K562 (cell line): Measurements from ENCODE around the gene ZMYND19. TPM values are rescaled to one million over a fixed set of nuclear protein-coding genes. Genes with fewer than 3 reads are reported as not detected.

Experiments
- ATAC-seq: fragments of 200-7000 bp; cut with Tn5 transposase; 3 replicates; pipeline ENCODE4 v1.9.1; 2020; ENCODE audit warnings: moderate library complexity
- BruUV-seq: library from RNA; stranded (reverse); fragments of 400-500 nt; replicated peaks from 2 replicates; lab custom pipeline; 2021; lab: Mats Ljungman, UMichigan
- CTCF ChIA-PET: fragments of 300-600 bp; formaldehyde crosslinking; extraction: SDS; loops from one replicate; lab custom pipeline; 2021; ENCODE audit warnings: low intra/inter-chr PET ratio; lab: Yijun Ruan, JAX
- POLR2A ChIA-PET: fragments of 300-600, 350-650 bp; sonication (Branson Sonifier 250); formaldehyde crosslinking; extraction: SDS; loops from one replicate; lab custom pipeline; 2021; ENCODE audit warnings: antibody characterized with exemption, inconsistent platforms; lab: Yijun Ruan, JAX
- DNase-seq, 4 experiments: peaks; one replicate each; pipeline versions ENCODE4 v3.0.0 to v3.0.0-alpha.2; 2011 to 2018; ENCODE audit warnings: low spot score in 3 of 4, mixed read lengths in 3 of 4; ENCODE audit errors: extremely low read depth in 1 of 4
- FAIRE-seq: peaks from 2 replicates; lab custom pipeline; 2011; peaks lifted over from hg19 to GRCh38; lab: Jason Lieb, UNC
- H2AFZ ChIP-seq: 2 replicates; pipeline ENCODE4 v1.6.0; 2011; ENCODE audit warnings: low read depth, low read length, control low read depth, inconsistent platforms
- H3K27ac ChIP-seq: fragments of 200-600 bp; 3 replicates; pipeline ENCODE4 v1.8.0; 2011; ENCODE audit warnings: low read depth, mild to moderate bottlenecking, control low read depth, inconsistent platforms, low read length, moderate library complexity, mixed read lengths; ENCODE audit errors: extremely low read depth
- H3K27me3 ChIP-seq, 2 experiments: fragments of 300-600 bp in 1 of 2; 2 replicates in 1 of 2; 3 replicates in 1 of 2; pipeline versions ENCODE4 v1.6.0 to v1.8.0; 2011; ENCODE audit warnings: inconsistent platforms in 2 of 2, low read length in 2 of 2, mild to moderate bottlenecking in 1 of 2, mixed read lengths in 1 of 2, moderate library complexity in 1 of 2; ENCODE audit not compliant: control insufficient read depth in 2 of 2, insufficient read depth in 2 of 2
- H3K36me3 ChIP-seq: fragments of 300-600 bp; 3 replicates; pipeline ENCODE4 v1.8.0; 2011; ENCODE audit warnings: mild to moderate bottlenecking, low read length, inconsistent platforms; ENCODE audit not compliant: control insufficient read depth, insufficient read depth
- H3K4me1 ChIP-seq, 2 experiments: fragments of 200-600 bp in 1 of 2; replicated peaks in 1 of 2; 2 replicates in 1 of 2; 3 replicates in 1 of 2; pipeline versions ENCODE4 v1.5.1 to v1.8.0; 2011; ENCODE audit warnings: inconsistent platforms in 2 of 2, low read length in 2 of 2, mild to moderate bottlenecking in 1 of 2, mixed read lengths in 1 of 2, moderate library complexity in 1 of 2; ENCODE audit not compliant: control insufficient read depth in 2 of 2, insufficient read depth in 2 of 2
- H3K4me2 ChIP-seq: 2 replicates; pipeline ENCODE4 v1.6.1; 2011; ENCODE audit warnings: low read length, control low read depth, inconsistent platforms, mixed read lengths; ENCODE audit not compliant: insufficient read depth
- H3K4me3 ChIP-seq: fragments of 200-600 bp; sonication (generic), shearing (Covaris generic); 2 replicates; pipeline ENCODE4 v1.5.1; 2016; ENCODE audit warnings: control low read depth, inconsistent platforms
- H3K79me2 ChIP-seq: fragments of 200-600 bp; 3 replicates; pipeline ENCODE4 v1.8.0; 2011; ENCODE audit warnings: low read length, inconsistent platforms; ENCODE audit not compliant: control insufficient read depth, insufficient read depth
- H3K9ac ChIP-seq, 2 experiments: 2 replicates each; pipeline versions ENCODE4 v1.6.0 to v1.6.1; 2011; ENCODE audit warnings: low read depth in 2 of 2, low read length in 2 of 2, control low read depth in 1 of 2, inconsistent platforms in 1 of 2, mild to moderate bottlenecking in 1 of 2, mixed read lengths in 1 of 2; ENCODE audit not compliant: insufficient read depth in 1 of 2
- H3K9me1 ChIP-seq: one replicate; pipeline ENCODE4 v1.6.0; 2011; ENCODE audit warnings: inconsistent platforms, mild to moderate bottlenecking, low read length, moderate library complexity; ENCODE audit not compliant: control insufficient read depth, insufficient read depth
- H3K9me3 ChIP-seq: replicated peaks from 2 replicates; pipeline ENCODE4 v1.5.1; 2011; ENCODE audit warnings: low read depth, low read length, inconsistent platforms; ENCODE audit not compliant: control insufficient read depth, insufficient read depth
- H4K20me1 ChIP-seq: replicated peaks from 2 replicates; pipeline ENCODE4 v1.6.1; 2011; ENCODE audit warnings: low read length, inconsistent platforms, mixed read lengths; ENCODE audit not compliant: control insufficient read depth, insufficient read depth
- ARID1B ChIP-seq: fragments of 450-650 bp; IDR thresholded peaks from 2 replicates; pipeline ENCODE4 v1.6.1; 2016; ENCODE audit warnings: antibody characterized with exemption, mild to moderate bottlenecking, inconsistent platforms
- ARID2 ChIP-seq: fragments of 450-650 bp; IDR thresholded peaks from 2 replicates; pipeline ENCODE4 v1.6.1; 2017; ENCODE audit warnings: antibody characterized with exemption, mild to moderate bottlenecking
- CHCHD3 ChIP-seq: fragments of 250-450 bp; sonication (Bioruptor Pico); IDR thresholded peaks from 2 replicates; pipeline ENCODE4 v2.1.2; 2022; ENCODE audit warnings: mild to moderate bottlenecking
- ELK1 ChIP-seq: sonication (generic); formaldehyde crosslinking; IDR thresholded peaks from 2 replicates; pipeline ENCODE4 v1.8.1; 2022; ENCODE audit warnings: missing genetic modification reagents
- POLR2G ChIP-seq: fragments of 200-400 bp; formaldehyde crosslinking; IDR thresholded peaks from 2 replicates; pipeline ENCODE4 v1.6.1; 2017; ENCODE audit warnings: low read depth, mild to moderate bottlenecking, antibody characterized with exemption, low read length, moderate library complexity
- RBFOX2 ChIP-seq: fragments of 200-400 bp; formaldehyde crosslinking; IDR thresholded peaks from 2 replicates; pipeline ENCODE4 v1.6.1; 2017; ENCODE audit warnings: low read depth, mild to moderate bottlenecking, low read length, moderate library complexity
- RBM22 ChIP-seq: fragments of 200-400 bp; formaldehyde crosslinking; IDR thresholded peaks from 2 replicates; pipeline ENCODE4 v1.6.1; 2018; ENCODE audit warnings: low read length, low read depth; ENCODE audit not compliant: poor library complexity, severe bottlenecking
- STAG1 ChIP-seq: sonication (generic); formaldehyde crosslinking; IDR thresholded peaks from 2 replicates; pipeline ENCODE4 v1.5.0; 2020; ENCODE audit warnings: missing genetic modification reagents, borderline replicate concordance
- WGBS: fragments of 100-300 bp; shearing (Covaris generic); methylation state at CpG from one replicate; pipeline ENCODE4 v1.1.6; 2016; ENCODE audit warnings: low coverage, mixed read lengths; ENCODE audit not compliant: insufficient coverage; ENCODE audit errors: missing lambda C conversion rate; 5-methylcytosine and 5-hydroxymethylcytosine counted together
- in situ Hi-C: fragments of 300-500 bp; cut with MboI; formaldehyde crosslinking; loops from 4 replicates; pipeline ENCODE4 v1.15.0; 2018; ENCODE audit warnings: inconsistent platforms, mixed read lengths
- intact Hi-C: fragments of 100-400 bp; cut with micrococcal nuclease; formaldehyde crosslinking; loops from 2 replicates; pipeline ENCODE4 v1.14.2; 2022
- polyA plus RNA-seq, 8 experiments: library from polyadenylated mRNA; depleted of rRNA in 4 of 8; stranded (reverse) in 5 of 8; unstranded in 3 of 8; fragments of >200 nt; fragmentation: Nextera tagmentation in 2 of 8; fragmentation: Illumina TruSeq in 1 of 8; extraction: Ambion mirVana in 2 of 8; extraction: Trizol in 1 of 8; gene quantifications; 2 replicates each; pipeline versions ENCODE4 v1.2.1 to v1.2.3, GENCODE V29; 2011 to 2014; ENCODE audit warnings: inconsistent platforms in 1 of 8, missing spikeins in 1 of 8
- total RNA-seq, 7 experiments: library from RNA; depleted of rRNA in 6 of 7; stranded (reverse); fragments of >200 nt in 6 of 7; fragmentation: Illumina TruSeq in 2 of 7; extraction: Trizol in 2 of 7; gene quantifications; 2 replicates each; pipeline versions ENCODE4 v1.2.1 to v1.2.3, GENCODE V29; 2011 to 2021; ENCODE audit warnings: low replicate concordance in 1 of 7

ZMYND19 gene
- total and polyA plus RNA-seq, 9 of the 15 experiments (the other 6 are each of a cell fraction or from before 2014, with no cell fraction given): 1.0 to 86.7 (median 44.0) TPM

- Histone ChIP-seq H3K36me3 (peaks cover 47% of the 10 kb centered on the region), H3K9me1 (peaks cover 6% of the 10 kb centered on the region), H3K27me3 (no peaks in the 10 kb centered on the region), H4K20me1 (no peaks in the 10 kb centered on the region; the same call in 1 of the 2 replicates), H3K4me3 (no peak overlapping the region), H3K4me2 (no peak overlapping the region), H3K27ac (no peak overlapping the region), H3K79me2 (peaks cover 39% of the 10 kb centered on the region), H3K4me1 (peaks cover 29 to 65% of the 10 kb centered on the region in 2 experiments), H3K9me3 (no peaks in the 10 kb centered on the region), H3K9ac (peak overlapping the region in 1 of 2 experiments; percentile 48; a peak in 1 of 4 replicates), H2AFZ (no peak overlapping the region)
- ChIA-PET POLR2A (interaction anchor here (0.6 kb wide), 1 partner anchor 26 kb away, joined by 3 read pairs; no protein-coding TSS in a partner anchor), CTCF (no interaction called here)
- BruUV-seq: no TSS peak
- in situ Hi-C loops: no loop called here
- FAIRE-seq: no peak
- no peak for ATAC-seq
- no peak for DNase-seq
- WGBS: 94% methylated on average over 18 of the region's 19 CpGs
- TF ChIP-seq STAG1 (CRISPR knock-in tag) (no peak), ARID1B (no peak), RBM22 (peak; percentile 21), ELK1 (CRISPR knock-in tag) (no peak), ARID2 (no peak), RBFOX2 (peak; percentile 26; the same call in 1 of the 2 replicates), CHCHD3 (CRISPR knock-in tag) (no peak), POLR2G (peak; percentile 54)
- intact Hi-C loops: no loop called here
Observed at GRCh38 chr9:137615387-137615871, 25.1 kb upstream of the ZMYND19 start.
